CD4-positive, alpha-beta memory T cell (primary cell): ENCODE results near the gene JMJD7. TPM values are rescaled to one million over a fixed set of nuclear protein-coding genes. Genes with fewer than 3 reads are reported as not detected.

Experiments
- CTCF ChIA-PET: fragments of 350-600 bp; sonication (Branson Sonifier 250); formaldehyde crosslinking; loops from one replicate; lab custom pipeline; 2021; ENCODE audit warnings: inconsistent platforms; ENCODE audit not compliant: partially characterized antibody; lab: Charles Lee
- POLR2A ChIA-PET: fragments of 350-600 bp; sonication (Branson Sonifier 250); formaldehyde crosslinking; loops from one replicate; lab custom pipeline; 2021; ENCODE audit not compliant: partially characterized antibody; lab: Charles Lee
- DNase-seq, 5 donors: peaks; one replicate each; pipeline versions ENCODE4 v3.0.0 to v3.0.0-alpha.2; 2020 to 2022; ENCODE audit warnings: mixed read lengths in 1 of 5
- H3K27ac ChIP-seq: one replicate; pipeline ENCODE4 v1.7.0; 2013; ENCODE audit warnings: low read depth, low read length
- H3K27me3 ChIP-seq: 2 replicates; pipeline ENCODE4 v1.7.0; 2013; ENCODE audit warnings: mild to moderate bottlenecking, low read length, moderate library complexity; ENCODE audit not compliant: insufficient read depth
- H3K36me3 ChIP-seq: 2 replicates; pipeline ENCODE4 v1.7.0; 2013; ENCODE audit warnings: mild to moderate bottlenecking, low read length, moderate library complexity; ENCODE audit not compliant: insufficient read depth
- H3K4me1 ChIP-seq: 2 replicates; pipeline ENCODE4 v1.7.0; 2013; ENCODE audit warnings: mild to moderate bottlenecking, low read length, moderate library complexity; ENCODE audit not compliant: insufficient read depth
- H3K4me3 ChIP-seq, 2 donors: one replicate each; pipeline ENCODE4 v1.7.0; 2013; ENCODE audit warnings: low read length in 2 of 2, mild to moderate bottlenecking in 1 of 2
- H3K9me3 ChIP-seq, 2 donors: one replicate each; pipeline ENCODE4 v1.7.0; 2013; ENCODE audit warnings: low read length in 2 of 2, control low read depth in 1 of 2; ENCODE audit not compliant: control insufficient read depth in 1 of 2
- H3K27ac Mint-ChIP-seq, 7 donors: one replicate each; pipeline ENCODE4 v1.8.0; 2020 to 2021; ENCODE audit warnings: mixed read lengths in 7 of 7, mild to moderate bottlenecking in 6 of 7, inconsistent platforms in 3 of 7, moderate library complexity in 3 of 7
- H3K27me3 Mint-ChIP-seq, 2 donors: one replicate each; pipeline ENCODE4 v1.8.0; 2020 to 2021; ENCODE audit warnings: mixed read lengths in 2 of 2
- H3K36me3 Mint-ChIP-seq, 2 donors: one replicate each; pipeline ENCODE4 v1.8.0; 2020 to 2021; ENCODE audit warnings: mixed read lengths in 2 of 2, inconsistent platforms in 1 of 2, mild to moderate bottlenecking in 1 of 2
- H3K4me1 Mint-ChIP-seq, 4 donors: one replicate each; pipeline ENCODE4 v1.8.0; 2020 to 2021; ENCODE audit warnings: mixed read lengths in 4 of 4, mild to moderate bottlenecking in 1 of 4
- H3K4me3 Mint-ChIP-seq, 8 donors: one replicate each; pipeline ENCODE4 v1.8.0; 2020 to 2021; ENCODE audit warnings: mixed read lengths in 8 of 8, mild to moderate bottlenecking in 7 of 8, moderate library complexity in 6 of 8, inconsistent platforms in 3 of 8
- H3K9me3 Mint-ChIP-seq, 8 donors: one replicate each; pipeline ENCODE4 v1.8.0; 2020 to 2021; ENCODE audit warnings: mixed read lengths in 8 of 8, mild to moderate bottlenecking in 5 of 8, inconsistent platforms in 3 of 8, moderate library complexity in 1 of 8
- intact Hi-C: fragments of 100-400 bp; cut with micrococcal nuclease; formaldehyde crosslinking; loops from one replicate; pipeline ENCODE4 v1.15.1; 2023
- polyA plus RNA-seq, 2 donors: library from polyadenylated mRNA; unstranded; fragments of 300-500 nt; fragmentation: Illumina TruSeq; gene quantifications; one replicate each; pipeline ENCODE4 v1.2.3, GENCODE V29; 2021
- total RNA-seq, 2 experiments: library from RNA; stranded (reverse); gene quantifications; one replicate each; pipeline ENCODE4 v1.2.3, GENCODE V29; 2021

The JMJD7 gene
- total and polyA plus RNA-seq, 4 experiments from 2014 or later = 18.7 to 78.5 (median 51.5) TPM

GRCh38 chr15:41809121-41809520, 18.8 kb upstream of the JMJD7 start:
- H3K36me3 Mint-ChIP-seq = peaks cover 7 to 28% of the 10 kb centered on the region in 2 donors
- no peaks in the 10 kb centered on the region for H3K27me3 Mint-ChIP-seq
- Histone ChIP-seq H3K9me3 (no peaks in the 10 kb centered on the region), H3K4me1 (peaks cover 12% of the 10 kb centered on the region), H3K27me3 (no peaks in the 10 kb centered on the region), H3K4me3 (no peak overlapping the region), H3K27ac (no peak overlapping the region), H3K36me3 (peaks cover 4% of the 10 kb centered on the region)
- intact Hi-C loops = no loop called here
- peaks cover 12 to 29% (median 13%) of the 10 kb centered on the region in 4 donors for H3K4me1 Mint-ChIP-seq
- ChIA-PET POLR2A (interaction anchor here (6.1 kb wide), 1 partner anchor 36 kb away, joined by 56 read pairs; the partner anchor contains the start of gene MAPKBP1), CTCF (interaction anchor here (4.8 to 10.2 kb wide), 2 partner anchors 33 to 94 kb away, joined by 52 to 327 read pairs; partner anchors contain the start of gene MAPKBP1)
- H3K4me3 Mint-ChIP-seq = no peak overlapping the region
- peaks cover 0 to 2% (median 0%) of the 10 kb centered on the region in 8 donors for H3K9me3 Mint-ChIP-seq
- no peak overlapping the region for H3K27ac Mint-ChIP-seq
- DNase-seq = no peak

- H3K4me1 Mint-ChIP-seq = peaks cover 9 to 24% (median 13%) of the 10 kb centered on the region in 4 donors
- no peak overlapping the region for H3K4me3 Mint-ChIP-seq
- no peaks in the 10 kb centered on the region for H3K9me3 Mint-ChIP-seq
- peaks cover 12% of the 10 kb centered on the region for H3K4me1 ChIP-seq
- no peaks in the 10 kb centered on the region for H3K27me3 Mint-ChIP-seq
- H3K27ac ChIP-seq = no peak overlapping the region
- H3K27me3 ChIP-seq = no peaks in the 10 kb centered on the region
- H3K9me3 ChIP-seq = no peaks in the 10 kb centered on the region
- ChIA-PET POLR2A (interaction anchor here (6.1 kb wide), 1 partner anchor 36 kb away, joined by 56 read pairs; the partner anchor contains the start of gene MAPKBP1), CTCF (interaction anchor here (0.9 to 10.2 kb wide), 12 partner anchors 11 to 271 kb away, joined by 3 to 327 read pairs (median 9); partner anchors contain the start of gene MAPKBP1)
- no peak overlapping the region for H3K27ac Mint-ChIP-seq
- H3K36me3 Mint-ChIP-seq = peaks cover 12 to 28% of the 10 kb centered on the region in 2 donors
- H3K36me3 ChIP-seq = peaks cover 4% of the 10 kb centered on the region
- no peak overlapping the region for H3K4me3 ChIP-seq
- DNase-seq = no peak
- intact Hi-C loops = no loop called here
Measured at GRCh38 chr15:41809526-41810220, 18.2 kb upstream of the JMJD7 start.

GRCh38 chr15:41810651-41811431, 17.1 kb upstream of the JMJD7 start:
- ChIA-PET CTCF (interaction anchor here (0.6 to 10.2 kb wide), 35 partner anchors 8 to 272 kb away, joined by 3 to 327 read pairs (median 4); partner anchors contain the start of genes EHD4, MAPKBP1 and RPAP1), POLR2A (interaction anchor here (1.1 to 6.1 kb wide), 3 partner anchors 38 to 126 kb away, joined by 3 to 56 read pairs (median 4); partner anchors contain the start of gene MAPKBP1)
- no peaks in the 10 kb centered on the region for H3K27me3 ChIP-seq
- H3K4me3 Mint-ChIP-seq = no peak overlapping the region
- H3K36me3 ChIP-seq = peaks cover 7% of the 10 kb centered on the region
- no peak overlapping the region for H3K4me3 ChIP-seq
- H3K9me3 ChIP-seq = no peaks in the 10 kb centered on the region
- peaks cover 17 to 30% of the 10 kb centered on the region in 2 donors for H3K36me3 Mint-ChIP-seq
- H3K27me3 Mint-ChIP-seq = no peaks in the 10 kb centered on the region
- no peaks in the 10 kb centered on the region for H3K9me3 Mint-ChIP-seq
- H3K4me1 Mint-ChIP-seq = peaks cover 7 to 21% (median 13%) of the 10 kb centered on the region in 4 donors
- intact Hi-C loops = loop anchor here (1.0 kb wide), 6 partner anchors 37 to 345 kb away; partner anchors contain the start of gene MAPKBP1
- DNase-seq = no peak
- peaks cover 12% of the 10 kb centered on the region for H3K4me1 ChIP-seq
- H3K27ac ChIP-seq = no peak overlapping the region
- H3K27ac Mint-ChIP-seq = peak overlapping the region in 3 of 7 donors; percentile 31 to 49 (median 43)

- DNase-seq = peak; percentile 68 to 75 (median 70)
- CTCF ChIA-PET = interaction anchor here (0.6 to 10.2 kb wide), 41 partner anchors 8 to 346 kb away, joined by 3 to 327 read pairs (median 4); partner anchors contain the start of genes EHD4, MAPKBP1 and RPAP1
- H3K9me3 ChIP-seq = no peaks in the 10 kb centered on the region
- intact Hi-C loops = loop anchor here (1.0 kb wide), 6 partner anchors 37 to 345 kb away; partner anchors contain the start of gene MAPKBP1
- POLR2A ChIA-PET = interaction anchor here (0.8 to 6.1 kb wide), 6 partner anchors 38 to 125 kb away, joined by 3 to 56 read pairs (median 4); partner anchors contain the start of gene MAPKBP1
- Mint-ChIP-seq H3K4me3 (peak overlapping the region in 1 of 8 donors; percentile 1), H3K27me3 (no peaks in the 10 kb centered on the region), H3K4me1 (peaks cover 7 to 21% (median 13%) of the 10 kb centered on the region in 4 donors), H3K27ac (peak overlapping the region in 4 of 7 donors; percentile 29 to 57 (median 37)), H3K9me3 (no peaks in the 10 kb centered on the region), H3K36me3 (peaks cover 25 to 36% of the 10 kb centered on the region in 2 donors)
- H3K27ac ChIP-seq = no peak overlapping the region
- H3K4me1 ChIP-seq = peaks cover 12% of the 10 kb centered on the region
- H3K4me3 ChIP-seq = no peak overlapping the region
- H3K27me3 ChIP-seq = no peaks in the 10 kb centered on the region
- peaks cover 7% of the 10 kb centered on the region for H3K36me3 ChIP-seq
Measured at GRCh38 chr15:41811432-41812195, 16.3 kb upstream of the JMJD7 start.

GRCh38 chr15:41812820-41813375, 15.0 kb upstream of the JMJD7 start:
- POLR2A ChIA-PET = interaction anchor here (0.6 to 6.1 kb wide), 2 partner anchors 36 to 40 kb away, joined by 4 to 56 read pairs; partner anchors contain the start of gene MAPKBP1
- no peak for DNase-seq
- Histone ChIP-seq H3K27ac (no peak overlapping the region), H3K36me3 (peaks cover 19% of the 10 kb centered on the region), H3K4me3 (no peak overlapping the region), H3K27me3 (no peaks in the 10 kb centered on the region), H3K4me1 (peaks cover 12% of the 10 kb centered on the region), H3K9me3 (no peaks in the 10 kb centered on the region)
- intact Hi-C loops = no loop called here
- peaks cover 7 to 21% (median 13%) of the 10 kb centered on the region in 4 donors for H3K4me1 Mint-ChIP-seq
- no peaks in the 10 kb centered on the region for H3K27me3 Mint-ChIP-seq
- CTCF ChIA-PET = interaction anchor here (1.0 to 10.2 kb wide), 14 partner anchors 11 to 347 kb away, joined by 3 to 327 read pairs (median 10); partner anchors contain the start of genes MAPKBP1 and RPAP1
- no peaks in the 10 kb centered on the region for H3K9me3 Mint-ChIP-seq
- H3K27ac Mint-ChIP-seq = peak overlapping the region in 1 of 7 donors; percentile 83
- H3K36me3 Mint-ChIP-seq = peaks cover 36 to 42% of the 10 kb centered on the region in 2 donors
- H3K4me3 Mint-ChIP-seq = no peak overlapping the region

- Histone ChIP-seq H3K27ac (no peak overlapping the region), H3K4me3 (no peak overlapping the region), H3K4me1 (peaks cover 12% of the 10 kb centered on the region), H3K9me3 (no peaks in the 10 kb centered on the region), H3K36me3 (peaks cover 24% of the 10 kb centered on the region), H3K27me3 (no peaks in the 10 kb centered on the region)
- intact Hi-C loops = no loop called here
- Mint-ChIP-seq H3K27ac (no peak overlapping the region), H3K4me1 (peaks cover 7 to 21% (median 13%) of the 10 kb centered on the region in 4 donors), H3K27me3 (no peaks in the 10 kb centered on the region), H3K9me3 (no peaks in the 10 kb centered on the region), H3K36me3 (peaks cover 41 to 47% of the 10 kb centered on the region in 2 donors), H3K4me3 (no peak overlapping the region)
- no peak for DNase-seq
- CTCF ChIA-PET = interaction anchor here (1.1 to 10.2 kb wide), 8 partner anchors 10 to 347 kb away, joined by 4 to 327 read pairs (median 10); partner anchors contain the start of genes MAPKBP1 and RPAP1
- POLR2A ChIA-PET = interaction anchor here (6.1 kb wide), 1 partner anchor 40 kb away, joined by 56 read pairs; the partner anchor contains the start of gene MAPKBP1
Measured at GRCh38 chr15:41813426-41813825, 14.5 kb upstream of the JMJD7 start.
